Measurements from ENCODE around the gene GCLC. TPM values are rescaled to one million over a fixed set of nuclear protein-coding genes. Genes with fewer than 3 reads are reported as not detected.

Gene GCLC
- total RNA-seq, 1 donor from 2014 or later = 27.5 TPM

DNA sequence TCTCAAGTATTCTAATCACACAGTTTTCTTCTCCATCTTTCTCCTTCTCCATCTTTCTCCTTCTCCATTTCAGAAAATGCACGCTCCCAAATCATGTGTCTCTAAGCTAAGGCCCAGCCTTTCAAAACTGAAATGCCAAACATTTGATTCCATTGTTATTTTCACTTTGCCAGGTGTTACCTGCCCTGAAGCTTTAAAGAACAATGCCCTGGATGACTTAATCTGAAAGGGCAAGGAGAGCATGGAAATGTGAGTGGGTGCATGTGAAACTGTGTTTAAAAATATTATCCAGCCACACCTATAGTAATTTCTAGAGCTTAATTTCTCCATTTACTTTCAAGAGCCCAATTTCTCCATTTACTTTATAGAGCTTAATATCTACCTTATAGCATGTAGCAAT lies 42.4 kb upstream of the GCLC start:
- Mint-ChIP-seq H3K36me3 (ENCODE audit: low read depth) (no peaks in the 10 kb centered on the region), H3K27me3 (ENCODE audit: low read depth) (no peaks in the 10 kb centered on the region), H3K4me1 (no peaks in the 10 kb centered on the region), H3K27ac (ENCODE audit: unreplicated experiment) (no peak overlapping the region), H3K4me3 (no peak overlapping the region), H3K9me3 (no peaks in the 10 kb centered on the region)
- no peak for DNase-seq (ENCODE audit: low read depth, low spot score)
- TF ChIP-seq, protein P1, sequence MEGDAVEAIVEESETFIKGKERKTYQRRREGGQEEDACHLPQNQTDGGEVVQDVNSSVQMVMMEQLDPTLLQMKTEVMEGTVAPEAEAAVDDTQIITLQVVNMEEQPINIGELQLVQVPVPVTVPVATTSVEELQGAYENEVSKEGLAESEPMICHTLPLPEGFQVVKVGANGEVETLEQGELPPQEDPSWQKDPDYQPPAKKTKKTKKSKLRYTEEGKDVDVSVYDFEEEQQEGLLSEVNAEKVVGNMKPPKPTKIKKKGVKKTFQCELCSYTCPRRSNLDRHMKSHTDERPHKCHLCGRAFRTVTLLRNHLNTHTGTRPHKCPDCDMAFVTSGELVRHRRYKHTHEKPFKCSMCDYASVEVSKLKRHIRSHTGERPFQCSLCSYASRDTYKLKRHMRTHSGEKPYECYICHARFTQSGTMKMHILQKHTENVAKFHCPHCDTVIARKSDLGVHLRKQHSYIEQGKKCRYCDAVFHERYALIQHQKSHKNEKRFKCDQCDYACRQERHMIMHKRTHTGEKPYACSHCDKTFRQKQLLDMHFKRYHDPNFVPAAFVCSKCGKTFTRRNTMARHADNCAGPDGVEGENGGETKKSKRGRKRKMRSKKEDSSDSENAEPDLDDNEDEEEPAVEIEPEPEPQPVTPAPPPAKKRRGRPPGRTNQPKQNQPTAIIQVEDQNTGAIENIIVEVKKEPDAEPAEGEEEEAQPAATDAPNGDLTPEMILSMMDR (conservative IDR thresholded peaks at IDR 0.05) = no peak

DNA sequence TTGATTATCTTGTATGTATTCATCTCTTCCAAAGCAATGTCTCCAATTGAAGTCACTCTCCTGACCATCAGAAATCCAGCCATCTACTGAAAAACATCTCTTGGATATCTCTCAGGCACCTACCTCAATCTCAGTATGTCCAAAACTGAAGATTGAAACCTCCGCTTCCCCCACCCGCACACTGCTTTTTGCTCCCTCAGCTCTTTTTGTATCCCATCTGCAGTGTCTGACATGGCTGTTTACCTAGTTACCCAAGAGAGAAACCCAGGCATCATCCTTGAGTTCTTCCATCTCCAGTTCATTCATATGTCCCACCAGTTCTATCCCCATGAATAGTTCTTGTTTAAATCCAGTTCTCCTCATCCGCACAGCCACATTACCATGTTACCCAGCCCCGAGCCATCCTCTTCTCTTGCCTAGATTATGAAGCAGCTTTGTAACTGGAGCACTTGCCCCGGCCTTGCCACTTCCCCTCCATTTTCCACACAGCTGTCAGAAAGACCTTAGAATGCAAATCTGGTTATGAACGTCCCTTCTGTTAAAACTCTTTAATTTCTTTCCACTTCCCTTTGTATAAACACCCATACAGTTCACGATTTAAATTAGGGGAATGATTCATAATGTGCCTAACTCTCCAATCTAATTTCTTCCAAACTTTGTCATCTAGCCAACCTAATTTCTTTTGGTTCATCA lies 40.5 kb upstream of the GCLC start:
- Mint-ChIP-seq H3K36me3 (ENCODE audit: low read depth) (no peaks in the 10 kb centered on the region), H3K27me3 (ENCODE audit: low read depth) (no peaks in the 10 kb centered on the region), H3K27ac (ENCODE audit: unreplicated experiment) (no peak overlapping the region), H3K4me3 (no peak overlapping the region), H3K4me1 (peaks cover 4% of the 10 kb centered on the region), H3K9me3 (no peaks in the 10 kb centered on the region)
- TF ChIP-seq, protein P1 (conservative IDR thresholded peaks at IDR 0.05) = no peak
- DNase-seq (ENCODE audit: low read depth, low spot score) = no peak

DNA sequence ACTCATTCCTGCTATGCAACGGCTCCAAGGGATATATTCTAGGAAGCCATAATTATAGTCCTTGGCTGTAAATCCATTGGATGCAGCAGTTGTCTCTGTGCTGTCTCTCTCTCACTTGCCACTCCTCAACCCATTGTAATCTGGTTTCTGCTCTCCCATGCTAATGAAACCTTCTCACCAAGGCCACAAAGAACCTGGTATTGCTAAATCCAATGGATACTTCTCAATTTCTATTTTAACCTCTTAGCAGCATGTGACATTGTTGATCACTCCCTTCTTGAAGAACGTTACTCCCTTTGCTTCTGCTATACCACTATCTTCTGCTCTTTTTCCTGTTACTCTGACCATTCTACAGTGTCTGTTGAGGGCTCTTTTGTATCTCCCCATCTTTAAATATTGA lies 39.8 kb upstream of the GCLC start:
- Mint-ChIP-seq H3K4me1 (peaks cover 4% of the 10 kb centered on the region), H3K27me3 (ENCODE audit: low read depth) (no peaks in the 10 kb centered on the region), H3K4me3 (no peak overlapping the region), H3K36me3 (ENCODE audit: low read depth) (no peaks in the 10 kb centered on the region), H3K27ac (ENCODE audit: unreplicated experiment) (no peak overlapping the region), H3K9me3 (no peaks in the 10 kb centered on the region)
- DNase-seq (ENCODE audit: low read depth, low spot score) = no peak
- TF ChIP-seq, protein P1 (conservative IDR thresholded peaks at IDR 0.05) = no peak

DNA sequence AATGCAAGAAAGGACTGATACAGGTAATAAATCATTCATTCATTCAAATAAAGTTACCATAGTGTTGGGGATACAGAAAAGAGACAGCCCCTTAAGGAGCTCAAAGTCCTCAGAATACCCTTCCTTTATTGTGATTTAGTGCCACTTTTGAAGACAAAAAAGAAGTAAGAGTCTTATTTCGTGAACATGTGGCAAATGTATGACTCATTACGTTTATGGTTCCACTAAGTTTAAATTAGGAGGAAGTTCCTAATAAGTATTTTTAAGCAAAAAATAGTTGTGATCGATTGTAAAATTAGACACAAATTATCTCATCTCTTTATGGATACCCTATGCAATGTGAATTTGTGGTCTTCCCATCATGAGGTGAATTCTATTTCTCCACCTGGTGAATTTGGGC lies 38.5 kb upstream of the GCLC start:
- no peak for DNase-seq (ENCODE audit: low read depth, low spot score)
- Mint-ChIP-seq H3K4me3 (no peak overlapping the region), H3K9me3 (peaks cover 3% of the 10 kb centered on the region), H3K27me3 (ENCODE audit: low read depth) (no peaks in the 10 kb centered on the region), H3K36me3 (ENCODE audit: low read depth) (no peaks in the 10 kb centered on the region), H3K27ac (ENCODE audit: unreplicated experiment) (no peak overlapping the region), H3K4me1 (peaks cover 4% of the 10 kb centered on the region)
- TF ChIP-seq, protein P1 (conservative IDR thresholded peaks at IDR 0.05) = no peak

DNA sequence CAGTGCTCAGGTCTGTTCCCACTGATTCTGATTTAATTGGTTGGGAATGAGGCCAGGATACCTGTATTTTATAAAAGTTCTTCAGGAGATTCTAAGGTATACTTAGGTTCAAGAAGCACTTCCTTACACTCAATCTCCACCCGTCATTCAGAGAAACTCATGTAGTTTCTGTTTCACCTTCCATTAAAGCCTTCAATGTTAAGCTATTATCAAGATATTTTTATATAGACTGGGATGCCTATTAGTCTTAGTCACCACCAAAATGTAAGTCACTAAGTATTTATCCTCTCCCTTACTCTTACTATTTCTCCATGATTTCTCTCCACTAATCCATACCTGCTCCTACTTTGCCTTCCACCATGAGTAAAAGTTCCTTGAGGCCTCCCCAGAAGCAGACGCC lies 38.1 kb upstream of the GCLC start:
- Mint-ChIP-seq H3K9me3 (peaks cover 3% of the 10 kb centered on the region), H3K4me1 (peaks cover 4% of the 10 kb centered on the region), H3K27me3 (ENCODE audit: low read depth) (no peaks in the 10 kb centered on the region), H3K27ac (ENCODE audit: unreplicated experiment) (no peak overlapping the region), H3K36me3 (ENCODE audit: low read depth) (no peaks in the 10 kb centered on the region), H3K4me3 (no peak overlapping the region)
- TF ChIP-seq, protein P1 (conservative IDR thresholded peaks at IDR 0.05) = no peak
- DNase-seq (ENCODE audit: low read depth, low spot score) = no peak
